DLD1 (cell line): ENCODE results near the gene PGAP1.
"Not testable (repeated sequence)": the region's sequence is repeated elsewhere in the genome, so short reads cannot be mapped to it uniquely, and the experiment has no call there.

ENCODE experiments used
- in situ Hi-C: cut with HindIII; loops from 2 replicates; pipeline ENCODE4 v1.10.0; 2017; ENCODE audit warnings: low sequenced_read_pairs

The PGAP1 gene

GRCh38 chr2:196952936-196953335 lies 26.4 kb upstream of the PGAP1 start:
- in situ Hi-C loops, result no loop called here

- in situ Hi-C loops, result no loop called here
These were observed 25.5 kb upstream of the PGAP1 start for GRCh38 chr2:196951973-196952372.

GRCh38 chr2:196949116-196949515 lies 22.6 kb upstream of the PGAP1 start:
- in situ Hi-C loops, result no loop called here

- in situ Hi-C loops, result no loop called here
These were observed 18.1 kb upstream of the PGAP1 start for GRCh38 chr2:196944570-196944969.

GRCh38 chr2:196941398-196942078 lies 15.0 kb upstream of the PGAP1 start:
- in situ Hi-C loops, result no loop called here

GRCh38 chr2:196939371-196939770 lies 12.9 kb upstream of the PGAP1 start:
- in situ Hi-C loops, result no loop called here

GRCh38 chr2:196935432-196935831 lies 8.9 kb upstream of the PGAP1 start:
- in situ Hi-C loops, result no loop called here

GRCh38 chr2:196934672-196935071 lies 8.2 kb upstream of the PGAP1 start:
- in situ Hi-C loops, result no loop called here

GRCh38 chr2:196931555-196931954 lies 5.0 kb upstream of the PGAP1 start:
- in situ Hi-C loops, result no loop called here

GRCh38 chr2:196927376-196928225 lies 1.1 kb upstream of the PGAP1 start:
- in situ Hi-C loops, result no loop called here

- in situ Hi-C loops, result no loop called here
These were observed 542 bp downstream of the PGAP1 start for GRCh38 chr2:196925768-196926561.

GRCh38 chr2:196925051-196925767 lies 1.3 kb downstream of the PGAP1 start:
- in situ Hi-C loops, result no loop called here

GRCh38 chr2:196924051-196924450 lies 2.5 kb downstream of the PGAP1 start:
- in situ Hi-C loops, result no loop called here

GRCh38 chr2:196918927-196919326 lies 7.6 kb downstream of the PGAP1 start:
- in situ Hi-C loops, result no loop called here

- in situ Hi-C loops, result no loop called here
These were observed 8.7 kb downstream of the PGAP1 start for GRCh38 chr2:196917802-196918201.

GRCh38 chr2:196915507-196916189 lies 10.9 kb downstream of the PGAP1 start:
- in situ Hi-C loops, result no loop called here

- in situ Hi-C loops, result no loop called here
These were observed 11.5 kb downstream of the PGAP1 start for GRCh38 chr2:196914867-196915460.

GRCh38 chr2:196913691-196914090 lies 12.8 kb downstream of the PGAP1 start:
- in situ Hi-C loops, result no loop called here

- in situ Hi-C loops, result not testable (repeated sequence)
These were observed 21.1 kb downstream of the PGAP1 start for GRCh38 chr2:196905365-196905764.

- in situ Hi-C loops, result no loop called here
These were observed 23.7 kb downstream of the PGAP1 start for GRCh38 chr2:196902828-196903227.
